Mesenchymal stem cell (in vitro differentiated cells and primary cell): ENCODE results near the gene PTGDR2.
A peak's percentile ranks its signal among the peaks of the same experiment; 100 is the strongest.

Experiments used
- DNase-seq: peaks from one replicate; pipeline ENCODE4 v3.0.0-alpha.2; 2013
- H2AFZ ChIP-seq: one replicate; pipeline ENCODE4 v1.6.1; 2013; ENCODE audit warnings: low read depth, mild to moderate bottlenecking, control low read depth, inconsistent platforms, low read length, moderate library complexity
- H2AK5ac ChIP-seq: 2 replicates; pipeline ENCODE4 v1.6.1; 2013; ENCODE audit warnings: low read length, moderate library complexity, mild to moderate bottlenecking, inconsistent platforms; ENCODE audit not compliant: severe bottlenecking
- H2BK120ac ChIP-seq: one replicate; pipeline ENCODE4 v1.6.1; 2013; ENCODE audit warnings: low read depth, mild to moderate bottlenecking, inconsistent platforms, low read length, moderate library complexity
- H2BK12ac ChIP-seq, 2 experiments: one replicate each; pipeline ENCODE4 v1.6.1; 2013; ENCODE audit warnings: inconsistent platforms in 2 of 2, low read length in 2 of 2, mild to moderate bottlenecking in 2 of 2, moderate library complexity in 2 of 2, control low read depth in 1 of 2
- H2BK15ac ChIP-seq: one replicate; pipeline ENCODE4 v1.6.1; 2013; ENCODE audit warnings: mild to moderate bottlenecking, low read depth, inconsistent platforms; ENCODE audit not compliant: poor library complexity, severe bottlenecking
- H2BK5ac ChIP-seq: 2 replicates; pipeline ENCODE4 v1.6.1; 2013; ENCODE audit warnings: low read depth, mild to moderate bottlenecking, low read length, control low read depth, inconsistent platforms; ENCODE audit not compliant: poor library complexity, severe bottlenecking
- H3K14ac ChIP-seq, 2 experiments: one replicate each; pipeline ENCODE4 v1.6.1; 2013; ENCODE audit warnings: inconsistent platforms in 2 of 2, low read length in 2 of 2, control low read depth in 1 of 2, mild to moderate bottlenecking in 1 of 2, moderate library complexity in 1 of 2
- H3K18ac ChIP-seq, 2 experiments: one replicate each; pipeline ENCODE4 v1.6.1; 2013; ENCODE audit warnings: inconsistent platforms in 2 of 2, low read length in 2 of 2, control low read depth in 1 of 2, low read depth in 1 of 2, mild to moderate bottlenecking in 1 of 2
- H3K23ac ChIP-seq, 2 experiments: one replicate each; pipeline ENCODE4 v1.6.1; 2013; ENCODE audit warnings: inconsistent platforms in 2 of 2, low read length in 2 of 2, mild to moderate bottlenecking in 2 of 2, moderate library complexity in 2 of 2, control low read depth in 1 of 2
- H3K27ac ChIP-seq: 2 replicates; pipeline ENCODE4 v1.5.1; 2013; ENCODE audit warnings: mild to moderate bottlenecking, moderate library complexity, low read length, control low read depth, inconsistent platforms; ENCODE audit not compliant: poor library complexity, severe bottlenecking
- H3K27me3 ChIP-seq, 2 experiments: 2 replicates each; pipeline versions ENCODE4 v1.6.1 to v1.7.0; 2013; ENCODE audit warnings: low read length in 2 of 2, mild to moderate bottlenecking in 2 of 2, moderate library complexity in 2 of 2, control low read depth in 1 of 2, inconsistent platforms in 1 of 2; ENCODE audit not compliant: control insufficient read depth in 1 of 2, insufficient read depth in 1 of 2
- H3K36me3 ChIP-seq, 2 experiments: 2 replicates each; pipeline versions ENCODE4 v1.6.1 to v1.7.0; 2013; ENCODE audit warnings: low read length in 2 of 2, control low read depth in 1 of 2, inconsistent platforms in 1 of 2, low read depth in 1 of 2, mild to moderate bottlenecking in 1 of 2; ENCODE audit not compliant: insufficient read depth in 2 of 2, control insufficient read depth in 1 of 2
- H3K4ac ChIP-seq, 2 experiments: one replicate each; pipeline ENCODE4 v1.6.1; 2013; ENCODE audit warnings: inconsistent platforms in 2 of 2, low read length in 2 of 2, mild to moderate bottlenecking in 2 of 2, moderate library complexity in 2 of 2, control low read depth in 1 of 2, low read depth in 1 of 2
- H3K4me1 ChIP-seq: 2 replicates; pipeline ENCODE4 v1.6.1; 2013; ENCODE audit warnings: low read depth, low read length, control low read depth; ENCODE audit not compliant: control insufficient read depth, insufficient read depth
- H3K4me2 ChIP-seq: 2 replicates; pipeline ENCODE4 v1.6.1; 2013; ENCODE audit warnings: low read length, mild to moderate bottlenecking, inconsistent platforms; ENCODE audit not compliant: poor library complexity, severe bottlenecking
- H3K4me3 ChIP-seq, 2 experiments: 2 replicates each; pipeline versions ENCODE4 v1.5.1 to v1.7.0; 2013; ENCODE audit warnings: low read length in 2 of 2, mild to moderate bottlenecking in 2 of 2, control low read depth in 1 of 2, low read depth in 1 of 2; ENCODE audit not compliant: insufficient read depth in 1 of 2
- H3K79me1 ChIP-seq: replicated peaks from 2 replicates; pipeline ENCODE4 v1.6.1; 2013; ENCODE audit warnings: mild to moderate bottlenecking, control low read depth, low read length, inconsistent platforms; ENCODE audit not compliant: poor library complexity, severe bottlenecking
- H3K9ac ChIP-seq: 2 replicates; pipeline ENCODE4 v1.7.0; 2013; ENCODE audit warnings: mild to moderate bottlenecking, low read length, moderate library complexity
- H3K9me3 ChIP-seq: 2 replicates; pipeline ENCODE4 v1.7.0; 2013; ENCODE audit warnings: mild to moderate bottlenecking, low read length; ENCODE audit not compliant: control insufficient read depth
- H4K8ac ChIP-seq: one replicate; pipeline ENCODE4 v1.6.1; 2013; ENCODE audit warnings: inconsistent platforms, mild to moderate bottlenecking, low read length, moderate library complexity
- H4K91ac ChIP-seq: one replicate; pipeline ENCODE4 v1.6.1; 2013; ENCODE audit warnings: mild to moderate bottlenecking, low read length, inconsistent platforms
- WGBS: methylation state at CpG from one replicate; pipeline ENCODE4 v1.1.7; 2013; ENCODE audit warnings: mixed read lengths; 5-methylcytosine and 5-hydroxymethylcytosine counted together

PTGDR2 gene

DNA sequence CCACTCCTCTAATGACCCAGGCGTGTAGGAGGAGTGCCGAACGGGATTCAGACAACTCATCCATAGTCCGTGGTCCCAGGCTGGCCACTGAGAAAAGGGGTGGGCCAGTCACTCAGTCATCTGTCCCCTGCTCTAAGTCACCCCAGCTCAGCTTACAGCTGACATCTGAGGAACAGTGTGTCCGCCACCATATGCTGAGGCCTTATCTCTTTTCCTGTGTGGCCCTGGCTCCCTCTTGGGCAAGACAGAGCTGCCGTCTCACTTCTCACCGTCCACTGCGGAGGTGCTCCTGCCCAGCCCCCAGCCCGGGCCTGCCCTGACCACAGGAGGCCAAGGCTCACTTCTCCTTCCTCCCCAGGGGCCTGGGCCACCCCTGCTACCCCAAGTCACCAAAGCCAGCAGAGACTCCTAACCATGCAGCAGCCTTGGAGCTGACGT lies 7.0 kb downstream of the PTGDR2 start:
- H2BK15ac ChIP-seq, result no peak overlapping the region
- WGBS, result 93% methylated on average over 10 of the region's 10 CpGs

DNA sequence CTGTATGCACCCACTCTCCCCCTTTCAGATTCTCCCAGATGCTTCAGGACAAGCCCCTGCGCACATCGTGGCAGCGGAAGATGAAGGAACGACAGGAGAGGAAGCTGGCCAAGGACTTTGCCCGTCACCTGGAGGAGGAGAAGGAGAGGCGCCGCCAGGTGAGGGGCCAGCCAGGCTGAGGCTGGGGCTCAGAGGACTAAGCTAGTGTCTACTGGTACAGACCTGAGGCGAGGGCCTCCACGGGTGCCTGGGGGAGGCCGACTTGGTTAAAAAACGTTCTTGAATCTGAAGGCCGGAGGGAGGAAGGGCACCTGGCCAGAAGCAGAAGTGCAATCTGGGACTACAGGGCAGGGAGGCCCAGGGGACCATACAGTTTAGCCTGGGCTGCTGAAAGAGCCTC lies 7.9 kb downstream of the PTGDR2 start:
- no peaks in the 10 kb centered on the region for H3K9me3 ChIP-seq
- H3K23ac ChIP-seq, result no peak overlapping the region
- no peak overlapping the region for H2BK12ac ChIP-seq
- H3K4me2 ChIP-seq, result no peak overlapping the region
- H3K4me1 ChIP-seq, result peaks cover 24% of the 10 kb centered on the region
- H3K14ac ChIP-seq, result no peak overlapping the region
- WGBS, result 93% methylated on average over 12 of the region's 12 CpGs
- no peak overlapping the region for H3K27ac ChIP-seq
- no peak overlapping the region for H3K4ac ChIP-seq
- H3K9ac ChIP-seq, result no peak overlapping the region
- H2BK15ac ChIP-seq, result no peak overlapping the region
- no peak overlapping the region for H3K4me3 ChIP-seq
- no peaks in the 10 kb centered on the region for H3K27me3 ChIP-seq
- no peak overlapping the region for H4K91ac ChIP-seq
- no peak overlapping the region for H2BK5ac ChIP-seq
- H2AK5ac ChIP-seq, result no peak overlapping the region
- no peak overlapping the region for H2BK120ac ChIP-seq
- no peak overlapping the region for H4K8ac ChIP-seq
- DNase-seq, result no peak
- H3K79me1 ChIP-seq, result peaks cover 26% of the 10 kb centered on the region
- no peak overlapping the region for H2AFZ ChIP-seq
- H3K18ac ChIP-seq, result no peak overlapping the region
- peaks cover 46 to 64% of the 10 kb centered on the region in 2 experiments for H3K36me3 ChIP-seq

More for the DNA sequence above, 7.0 kb downstream of the PTGDR2 start:
- Histone ChIP-seq H3K79me1 (peaks cover 26% of the 10 kb centered on the region), H3K4me1 (peaks cover 23% of the 10 kb centered on the region), H2AK5ac (no peak overlapping the region), H2BK12ac (no peak overlapping the region), H3K27me3 (no peaks in the 10 kb centered on the region), H3K4ac (no peak overlapping the region), H2AFZ (no peak overlapping the region), H3K9ac (no peak overlapping the region), H3K18ac (no peak overlapping the region), H4K91ac (no peak overlapping the region), H3K36me3 (peaks cover 52 to 71% of the 10 kb centered on the region in 2 experiments), H3K27ac (no peak overlapping the region), H3K14ac (no peak overlapping the region), H4K8ac (no peak overlapping the region), H3K4me2 (no peak overlapping the region), H2BK5ac (no peak overlapping the region), H2BK120ac (no peak overlapping the region), H3K9me3 (no peaks in the 10 kb centered on the region), H3K4me3 (no peak overlapping the region), H3K23ac (no peak overlapping the region)
- DNase-seq, result no peak

DNA sequence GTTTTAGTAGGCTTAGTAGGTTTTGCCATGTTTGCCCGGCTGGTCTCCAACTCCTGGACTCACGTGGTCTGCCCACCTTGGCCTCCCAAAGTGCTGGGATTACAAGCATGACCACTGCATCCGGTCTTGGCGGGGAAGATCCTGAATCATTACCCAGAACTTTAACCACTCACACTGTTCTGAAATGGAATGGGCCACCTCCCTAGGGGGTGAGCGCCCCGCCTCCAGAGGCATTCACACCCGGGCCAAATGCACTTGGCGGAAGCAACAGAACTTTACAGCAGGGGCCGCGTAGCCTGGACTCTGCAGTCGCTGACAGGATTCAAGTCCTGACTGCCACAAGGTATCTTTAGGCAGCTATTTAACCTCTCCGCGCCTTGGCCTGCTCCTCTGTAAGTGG lies 8.5 kb downstream of the PTGDR2 start:
- no peak overlapping the region for H2BK120ac ChIP-seq
- DNase-seq, result no peak
- H3K9me3 ChIP-seq, result no peaks in the 10 kb centered on the region
- no peak overlapping the region for H2BK5ac ChIP-seq
- no peak overlapping the region for H2AK5ac ChIP-seq
- no peak overlapping the region for H4K8ac ChIP-seq
- H2BK15ac ChIP-seq, result peak overlapping the region; percentile 7
- peaks cover 26% of the 10 kb centered on the region for H3K79me1 ChIP-seq
- H3K27me3 ChIP-seq, result no peaks in the 10 kb centered on the region
- H4K91ac ChIP-seq, result no peak overlapping the region
- no peak overlapping the region for H3K14ac ChIP-seq
- H3K18ac ChIP-seq, result no peak overlapping the region
- whole genome bisulfite sequencing, result 75% methylated on average over 13 of the region's 13 CpGs
- no peak overlapping the region for H3K4me2 ChIP-seq
- peaks cover 24% of the 10 kb centered on the region for H3K4me1 ChIP-seq
- H3K27ac ChIP-seq, result no peak overlapping the region
- peaks cover 46 to 58% of the 10 kb centered on the region in 2 experiments for H3K36me3 ChIP-seq
- no peak overlapping the region for H3K4me3 ChIP-seq
- H3K4ac ChIP-seq, result no peak overlapping the region
- no peak overlapping the region for H2BK12ac ChIP-seq
- no peak overlapping the region for H3K23ac ChIP-seq
- no peak overlapping the region for H3K9ac ChIP-seq
- no peak overlapping the region for H2AFZ ChIP-seq

DNA sequence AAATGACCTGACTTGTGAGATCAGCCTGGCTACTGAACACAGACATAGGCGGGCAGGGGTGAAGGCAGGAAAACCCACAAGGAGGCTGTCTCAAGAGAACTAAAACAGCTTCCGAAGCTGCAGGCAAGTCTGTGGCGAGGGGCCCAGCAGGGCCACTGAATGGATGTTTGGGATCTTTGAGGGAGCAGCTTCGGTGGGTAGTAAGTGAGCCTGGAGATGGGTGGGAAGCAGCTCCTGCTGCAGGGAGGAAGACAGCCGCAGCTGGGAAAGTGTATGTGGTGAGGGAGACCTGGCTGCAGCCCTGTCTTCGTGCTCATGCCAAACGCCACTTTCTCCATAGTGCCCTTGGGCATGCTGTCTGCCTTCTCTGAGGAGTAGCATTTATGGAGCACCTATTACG lies 10.4 kb downstream of the PTGDR2 start:
- Histone ChIP-seq H3K27me3 (no peaks in the 10 kb centered on the region), H3K4ac (no peak overlapping the region), H2BK5ac (no peak overlapping the region), H4K8ac (no peak overlapping the region), H3K9me3 (no peaks in the 10 kb centered on the region), H4K91ac (no peak overlapping the region), H3K9ac (no peak overlapping the region), H3K23ac (no peak overlapping the region), H3K14ac (no peak overlapping the region), H3K18ac (no peak overlapping the region), H3K79me1 (peaks cover 28% of the 10 kb centered on the region), H3K36me3 (peaks cover 28 to 38% of the 10 kb centered on the region in 2 experiments), H3K4me1 (peaks cover 35% of the 10 kb centered on the region), H2AFZ (no peak overlapping the region), H3K4me2 (no peak overlapping the region), H3K4me3 (peak overlapping the region in 1 of 2 experiments; percentile 93), H2AK5ac (no peak overlapping the region), H2BK12ac (no peak overlapping the region), H2BK120ac (no peak overlapping the region), H2BK15ac (no peak overlapping the region), H3K27ac (no peak overlapping the region)
- WGBS, result over 99% methylated on average over 8 of the region's 8 CpGs
- DNase-seq, result no peak
